GM12878 (cell line): ENCODE data around the gene NUMA1.

Experiments
- FOXM1 ChIP-seq: IDR thresholded peaks from 2 replicates; pipeline ENCODE4 v1.6.1; 2012; ENCODE audit warnings: low read depth, mild to moderate bottlenecking, inconsistent platforms, low read length, moderate library complexity
- MAX ChIP-seq: IDR thresholded peaks from 2 replicates; pipeline ENCODE4 v1.6.1; 2012; ENCODE audit warnings: low read depth, low read length, improper control_type of control experiment
- MEF2A ChIP-seq: IDR thresholded peaks from 2 replicates; pipeline ENCODE4 v1.6.1; 2011; ENCODE audit warnings: low read depth, mild to moderate bottlenecking, low read length, moderate library complexity; ENCODE audit not compliant: insufficient read depth

GRCh38 chr11:72124046-72124445, 43.7 kb upstream of the NUMA1 start:
- TF ChIP-seq MAX (no peak), FOXM1 (no peak), MEF2A (no peak)
